HG03025 (cell line): ENCODE data around the gene PRR20G.
"Not testable (repeated sequence)": the region's sequence is repeated elsewhere in the genome, so short reads cannot be mapped to it uniquely, and the experiment has no call there.

ENCODE experiments used
- ATAC-seq: cut with Tn5 transposase; IDR thresholded peaks from one replicate; pipeline ENCODE4 v1.9.1; 2021; ENCODE audit warnings: mild to moderate bottlenecking, moderate library complexity; ENCODE audit not compliant: unreplicated experiment, low FRiP score

Gene PRR20G

GRCh38 chr3:127287840-127288239 lies at the start of gene PRR20G:
PRR20G (minus strand) TSS chr3:127288046; CDS start chr3:127287365, 681 bp downstream.
- ATAC-seq = no peak

- no peak for ATAC-seq
Measured at GRCh38 chr3:127337001-127337400, 49.2 kb upstream of the PRR20G start.

GRCh38 chr3:127336101-127336500 lies 48.3 kb upstream of the PRR20G start:
- ATAC-seq = no peak

GRCh38 chr3:127330385-127330784 lies 42.5 kb upstream of the PRR20G start:
- ATAC-seq = no peak

GRCh38 chr3:127329631-127330285 lies 41.9 kb upstream of the PRR20G start:
- ATAC-seq = no peak

DNA sequence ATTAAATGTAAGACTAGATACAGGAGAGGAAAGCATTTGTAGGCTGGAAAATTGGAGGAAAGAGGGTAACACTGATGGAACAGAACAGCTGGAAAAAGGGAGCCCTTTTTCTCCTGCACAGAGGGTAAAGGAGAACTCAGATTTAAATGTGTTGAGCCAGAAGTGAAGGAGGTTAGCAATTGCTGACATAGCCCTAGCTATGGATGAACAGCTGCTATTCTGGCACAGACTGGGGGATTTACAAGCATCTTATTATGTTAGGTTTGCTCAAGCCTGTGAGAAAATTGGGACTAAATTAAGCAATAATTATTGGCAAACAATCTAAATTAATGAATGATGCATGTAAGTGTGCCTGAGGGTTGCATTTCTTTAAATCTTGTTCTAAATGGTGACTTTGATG lies 40.6 kb upstream of the PRR20G start:
- no peak for ATAC-seq

DNA sequence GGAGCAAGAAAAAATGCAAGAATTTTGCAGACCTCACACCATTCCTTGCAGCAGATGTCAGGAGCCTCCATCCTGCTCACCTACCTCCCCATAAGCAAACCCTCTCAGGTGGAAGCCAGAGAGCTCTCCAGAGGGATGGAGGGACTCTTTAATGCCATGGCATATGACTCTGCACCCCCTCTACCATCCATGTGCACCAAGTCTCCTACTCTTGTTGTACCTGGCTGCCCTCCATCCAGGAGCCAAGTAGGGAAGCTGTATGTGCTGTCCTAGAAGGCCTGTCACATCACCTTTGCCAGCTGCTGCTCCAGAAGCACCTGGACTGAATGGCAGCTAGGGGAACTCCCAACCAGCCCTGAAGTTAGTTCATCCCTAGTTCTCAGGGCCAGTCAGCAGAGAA lies 38.5 kb upstream of the PRR20G start:
- ATAC-seq = no peak

DNA sequence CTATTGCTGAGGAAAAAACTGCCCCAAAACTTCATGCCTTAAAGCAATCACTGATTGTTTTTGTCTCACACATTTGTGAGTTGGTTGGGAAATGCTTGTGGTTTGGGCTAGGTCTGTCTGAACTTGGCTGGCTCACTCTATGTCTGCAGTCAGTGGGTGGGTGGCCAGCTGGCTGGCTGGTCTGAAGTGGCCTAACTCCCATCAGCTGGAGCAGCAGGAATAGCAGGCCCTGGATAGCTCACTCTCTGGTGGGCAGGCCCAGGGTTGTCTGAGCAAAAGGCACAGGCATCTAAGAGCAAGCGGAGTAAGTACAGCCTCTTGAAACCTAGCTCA lies 37.7 kb upstream of the PRR20G start:
- ATAC-seq = no peak

DNA sequence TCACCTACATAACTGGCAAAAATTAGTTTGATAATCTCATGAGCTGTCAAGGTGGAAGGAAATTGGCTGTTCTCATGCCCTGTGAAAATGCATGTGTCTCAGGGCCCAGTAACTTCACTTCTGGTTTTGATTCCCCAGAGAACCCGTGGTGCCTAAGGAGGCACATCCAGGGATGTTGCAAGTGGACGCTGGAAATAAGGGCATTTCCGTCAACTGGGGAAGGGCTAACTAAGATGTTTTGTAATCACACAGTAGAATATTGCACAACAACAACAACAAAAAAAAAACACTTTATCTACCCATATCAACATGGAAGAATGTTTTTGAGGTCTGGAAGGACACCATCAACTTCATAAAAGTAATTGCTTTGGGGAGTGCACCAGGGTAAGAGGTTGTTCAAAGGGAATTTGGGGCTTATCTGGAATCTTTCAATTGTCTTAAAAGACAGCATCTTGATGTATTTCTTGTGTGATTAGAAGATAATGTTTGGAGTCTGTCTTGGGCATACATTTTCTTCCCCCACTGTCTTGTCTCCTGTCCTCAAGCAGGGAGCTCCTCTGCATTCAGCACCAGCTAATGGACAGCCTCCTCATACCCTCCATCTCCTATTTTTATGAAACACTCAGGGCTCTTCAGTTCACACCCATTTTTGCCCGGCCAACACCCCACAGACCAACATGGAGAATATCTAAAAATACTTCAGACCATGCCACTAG lies 37.2 kb upstream of the PRR20G start:
- ATAC-seq = no peak

DNA sequence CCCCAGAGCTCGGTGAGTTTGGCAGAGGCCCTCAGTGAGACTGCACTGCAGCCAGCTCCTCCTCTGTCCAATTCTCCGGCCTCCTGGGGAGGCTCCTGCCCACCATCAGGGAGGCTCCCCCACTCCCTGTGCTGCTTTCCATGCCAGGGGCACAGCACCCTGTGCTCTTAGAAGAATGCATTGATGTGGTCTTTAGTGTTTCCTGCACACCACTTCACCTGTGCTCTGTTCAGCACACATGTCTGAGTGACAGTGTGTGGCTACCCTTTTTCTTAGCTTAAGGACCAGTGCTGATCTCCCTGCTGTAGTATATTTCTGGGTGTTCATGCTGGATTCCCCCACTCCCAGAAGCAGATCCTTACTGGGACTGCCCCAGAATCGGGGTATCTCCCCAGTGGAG lies 36.2 kb upstream of the PRR20G start:
- no peak for ATAC-seq

- no peak for ATAC-seq
Measured at GRCh38 chr3:127323581-127323980, 35.7 kb upstream of the PRR20G start.

DNA sequence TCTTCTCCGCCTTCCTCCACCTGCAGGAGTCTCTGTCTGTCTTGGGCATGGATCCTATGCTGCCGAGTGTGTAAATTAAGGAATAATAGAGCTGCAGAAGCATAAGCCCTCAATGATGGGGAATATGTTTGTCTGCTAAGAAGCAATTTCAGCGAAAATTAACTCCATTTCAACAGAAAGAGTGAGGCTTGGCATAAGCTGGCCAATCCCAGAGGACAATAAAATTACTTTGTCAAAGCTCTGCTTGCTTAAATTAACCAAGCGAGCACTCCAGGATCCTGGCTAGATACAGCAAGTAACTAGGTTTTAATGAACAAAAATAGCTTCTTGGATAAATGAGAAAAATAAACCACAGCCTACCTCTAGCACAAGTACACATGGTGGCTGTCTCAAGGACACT lies 33.5 kb upstream of the PRR20G start:
- ATAC-seq = no peak

- no peak for ATAC-seq
Measured at GRCh38 chr3:127320529-127321121, 32.8 kb upstream of the PRR20G start.

GRCh38 chr3:127316685-127317084 lies 28.8 kb upstream of the PRR20G start:
- no peak for ATAC-seq

GRCh38 chr3:127312818-127313217 lies 25.0 kb upstream of the PRR20G start:
- no peak for ATAC-seq

- ATAC-seq = not testable (repeated sequence)
Measured at GRCh38 chr3:127308821-127309220, 21.0 kb upstream of the PRR20G start.

DNA sequence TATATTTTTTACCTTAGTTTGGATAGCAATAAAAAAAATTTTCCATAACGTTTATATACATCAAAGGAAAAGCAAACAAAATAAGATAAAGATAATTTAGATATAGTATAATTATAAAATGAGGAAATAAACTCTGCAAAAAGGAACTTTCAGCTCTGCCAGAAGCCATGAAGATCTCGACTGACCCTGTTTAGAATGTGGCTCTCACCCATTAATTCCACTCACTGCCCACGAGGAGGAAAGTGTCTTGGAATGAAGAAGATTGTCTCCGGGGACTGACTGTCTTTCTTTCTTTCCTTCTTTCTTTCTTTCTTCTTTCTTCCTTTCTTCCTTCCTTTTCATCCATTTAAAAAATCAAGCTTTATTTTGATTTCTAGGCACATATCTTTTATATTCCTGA lies 20.1 kb upstream of the PRR20G start:
- no peak for ATAC-seq

- no peak for ATAC-seq
Measured at GRCh38 chr3:127307112-127307835, 19.4 kb upstream of the PRR20G start.

DNA sequence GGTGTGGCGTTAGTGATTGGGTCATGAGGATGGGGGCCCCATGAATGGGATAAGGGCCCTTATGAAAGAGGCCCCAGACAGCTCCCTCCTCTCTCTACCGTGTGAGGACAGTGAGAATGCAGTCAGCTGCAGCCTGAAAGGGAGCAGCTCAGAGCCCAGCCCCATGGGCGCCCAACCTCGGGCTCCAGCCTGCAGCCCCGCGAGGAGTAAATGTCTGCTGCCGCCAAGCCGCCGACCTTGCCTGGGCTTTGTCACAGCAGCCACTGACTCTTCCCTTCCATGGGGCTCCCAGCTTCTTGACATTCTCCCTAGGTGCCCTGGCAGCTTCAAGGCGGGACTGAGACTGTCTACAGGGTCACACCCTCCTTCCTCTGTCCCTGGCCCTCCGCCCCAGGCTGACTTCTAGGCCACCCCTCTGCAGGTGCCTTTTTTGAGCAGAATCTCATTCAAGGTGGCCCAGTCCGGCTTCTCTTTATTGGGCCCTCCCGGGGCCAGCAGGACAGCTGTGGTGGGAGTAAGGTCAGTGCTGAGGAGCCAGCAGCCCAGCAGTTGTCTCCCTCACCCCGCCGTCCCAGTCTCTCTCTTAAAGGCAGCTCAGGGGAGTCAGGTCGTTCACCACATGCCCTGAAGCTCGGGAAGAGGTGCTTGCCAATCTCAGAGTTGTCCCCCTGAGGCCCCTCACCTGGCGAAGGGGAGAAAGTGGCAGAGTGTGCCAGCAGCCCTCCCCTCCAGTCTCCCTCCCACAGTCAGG lies 18.7 kb upstream of the PRR20G start:
- ATAC-seq = no peak

DNA sequence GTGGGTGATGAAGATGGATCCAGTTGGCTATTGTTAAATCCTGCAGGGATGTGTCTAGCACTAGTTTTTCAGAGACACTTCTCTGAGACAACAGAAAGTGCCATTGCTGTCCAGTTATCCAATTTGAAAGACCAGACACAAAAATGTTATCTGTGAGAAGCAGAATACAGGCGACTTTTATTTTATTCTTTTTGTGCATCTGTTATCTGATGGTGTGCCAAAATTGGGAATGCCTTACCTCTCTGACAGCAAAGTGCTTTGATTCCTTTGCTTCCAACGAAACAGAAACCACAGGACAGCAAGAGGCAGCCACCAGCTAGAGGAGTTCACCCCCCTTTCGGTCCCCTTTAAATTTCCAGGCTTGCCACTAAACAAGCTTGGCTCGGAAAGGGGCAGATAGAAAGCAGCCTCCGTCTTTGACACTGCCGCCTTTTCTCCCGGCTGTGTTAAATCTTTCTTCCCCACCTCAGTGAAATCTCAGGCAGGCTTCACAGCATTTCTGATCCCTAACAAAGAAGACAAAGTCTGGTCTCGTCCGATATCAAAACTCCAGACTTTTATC lies 17.7 kb upstream of the PRR20G start:
- ATAC-seq = no peak
